WTC11 (cell line): ENCODE measurements around the gene MYCBP2. TPM values are rescaled to one million over a fixed set of nuclear protein-coding genes. Genes with fewer than 3 reads are reported as not detected.

Experiments used
- ATAC-seq: fragments of 200-7000 bp; cut with Tn5 transposase; 2 replicates; pipeline ENCODE4 v1.10.0; 2021; ENCODE audit warnings: mild to moderate bottlenecking, moderate library complexity
- CTCF ChIA-PET: fragments of 300-600 bp; sonication (Branson Sonifier 250); formaldehyde crosslinking; loops from one replicate; lab custom pipeline; 2021; ENCODE audit warnings: antibody characterized with exemption; lab: Charles Lee
- POLR2A ChIA-PET: fragments of 350-600 bp; sonication (Branson Sonifier 250); formaldehyde crosslinking; loops from one replicate; lab custom pipeline; 2021; ENCODE audit warnings: antibody characterized with exemption; lab: Charles Lee
- DNase-seq: peaks from one replicate; pipeline ENCODE4 v3.0.0; 2021; ENCODE audit warnings: low spot score
- H3K27ac Mint-ChIP-seq: 2 replicates; pipeline ENCODE4 v1.8.0; 2021; ENCODE audit warnings: mixed read lengths
- H3K27me3 Mint-ChIP-seq: 2 replicates; pipeline ENCODE4 v1.8.0; 2021; ENCODE audit warnings: low read depth, mild to moderate bottlenecking, moderate library complexity, mixed read lengths
- H3K36me3 Mint-ChIP-seq: 2 replicates; pipeline ENCODE4 v1.8.0; 2021; ENCODE audit warnings: mixed read lengths
- H3K4me1 Mint-ChIP-seq: 2 replicates; pipeline ENCODE4 v1.8.0; 2022; ENCODE audit warnings: mixed read lengths
- H3K4me3 Mint-ChIP-seq: 2 replicates; pipeline ENCODE4 v1.8.0; 2021; ENCODE audit warnings: mild to moderate bottlenecking, moderate library complexity, mixed read lengths
- H3K9me3 Mint-ChIP-seq: 2 replicates; pipeline ENCODE4 v1.8.0; 2021; ENCODE audit warnings: mixed read lengths
- AFF4 ChIP-seq: sonication (generic); formaldehyde crosslinking; IDR thresholded peaks from 2 replicates; pipeline ENCODE4 v1.8.1; 2023; ENCODE audit warnings: mild to moderate bottlenecking, missing genetic modification reagents, borderline replicate concordance
- CTCF ChIP-seq: fragments of 200-600 bp; IDR thresholded peaks from 2 replicates; pipeline ENCODE4 v1.8.0; 2022; ENCODE audit warnings: antibody characterized with exemption
- E2F1 ChIP-seq: sonication (generic); formaldehyde crosslinking; IDR thresholded peaks from 2 replicates; pipeline ENCODE4 v1.8.0; 2022; ENCODE audit warnings: mild to moderate bottlenecking, missing genetic modification reagents
- FOXK1 ChIP-seq: sonication (generic); formaldehyde crosslinking; IDR thresholded peaks from 2 replicates; pipeline ENCODE4 v1.8.0; 2022; ENCODE audit warnings: mild to moderate bottlenecking, moderate library complexity, missing genetic modification reagents
- GRHL2 ChIP-seq: fragments of 250-450 bp; sonication (Bioruptor Pico); IDR thresholded peaks from 2 replicates; pipeline ENCODE4 v1.8.0; 2022; ENCODE audit warnings: mild to moderate bottlenecking, moderate library complexity; ENCODE audit not compliant: insufficient replicate concordance, severe bottlenecking
- PRDM15 ChIP-seq: sonication (generic); formaldehyde crosslinking; IDR thresholded peaks from 2 replicates; pipeline ENCODE4 v1.8.0; 2022; ENCODE audit warnings: missing genetic modification reagents
- SMAD4 ChIP-seq: sonication (generic); formaldehyde crosslinking; IDR thresholded peaks from 2 replicates; pipeline ENCODE4 v1.8.0; 2022; ENCODE audit warnings: mild to moderate bottlenecking, missing genetic modification reagents
- USF1 ChIP-seq: sonication (generic); formaldehyde crosslinking; IDR thresholded peaks from 2 replicates; pipeline ENCODE4 v1.8.0; 2022; ENCODE audit warnings: mild to moderate bottlenecking, missing genetic modification reagents
- USF2 ChIP-seq: sonication (generic); formaldehyde crosslinking; IDR thresholded peaks from 2 replicates; pipeline ENCODE4 v1.8.1; 2023; ENCODE audit warnings: mild to moderate bottlenecking, missing genetic modification reagents, moderate library complexity
- ZMAT4 ChIP-seq: fragments of 250-450 bp; sonication (Bioruptor Pico); IDR thresholded peaks from 2 replicates; pipeline ENCODE4 v1.9.0; 2021; ENCODE audit warnings: mild to moderate bottlenecking
- ZNF138 ChIP-seq: sonication (generic); formaldehyde crosslinking; conservative IDR thresholded peaks from 2 replicates; pipeline ENCODE4 v1.8.1; 2022; ENCODE audit warnings: mild to moderate bottlenecking, moderate library complexity, missing genetic modification reagents
- ZNF263 ChIP-seq: sonication (generic); formaldehyde crosslinking; IDR thresholded peaks from 2 replicates; pipeline ENCODE4 v1.8.1; 2022; ENCODE audit warnings: low read depth, mild to moderate bottlenecking, moderate library complexity, missing genetic modification reagents
- ZNF281 ChIP-seq: sonication (generic); formaldehyde crosslinking; IDR thresholded peaks from 2 replicates; pipeline ENCODE4 v1.8.0; 2023; ENCODE audit warnings: mild to moderate bottlenecking, missing genetic modification reagents
- ZNF423 ChIP-seq: fragments of 250-450 bp; sonication (Bioruptor Pico); IDR thresholded peaks from 2 replicates; pipeline ENCODE4 v2.1.2; 2022; ENCODE audit warnings: mild to moderate bottlenecking, moderate library complexity
- ZNF512 ChIP-seq: sonication (generic); formaldehyde crosslinking; IDR thresholded peaks from 2 replicates; pipeline ENCODE4 v1.8.1; 2022; ENCODE audit warnings: missing genetic modification reagents, borderline replicate concordance
- total RNA-seq: library from RNA; stranded (reverse); gene quantifications from 3 replicates; pipeline ENCODE4 v1.2.3, GENCODE V29; 2021

The MYCBP2 gene
- total RNA-seq, 1 experiment from 2014 or later = 54.3 TPM

- TF ChIP-seq USF2 (CRISPR knock-in tag) (no peak), CTCF (no peak), ZNF263 (CRISPR knock-in tag) (no peak), PRDM15 (CRISPR knock-in tag) (no peak)
These were observed 64.7 kb downstream of the MYCBP2 start (continued) for GRCh38 chr13:77262198-77262597.

- no peak for ATAC-seq
- Mint-ChIP-seq H3K36me3 (peaks cover 4% of the 10 kb centered on the region), H3K27me3 (no peaks in the 10 kb centered on the region), H3K4me1 (no peaks in the 10 kb centered on the region), H3K9me3 (no peaks in the 10 kb centered on the region), H3K27ac (no peak overlapping the region), H3K4me3 (no peak overlapping the region)
- ChIA-PET CTCF (no interaction called here), POLR2A (no interaction called here)
- no peak for DNase-seq
- no peak for TF ChIP-seq ZNF423 (CRISPR knock-in tag)
- no peak for TF ChIP-seq E2F1 (CRISPR knock-in tag)
- no peak for TF ChIP-seq FOXK1 (CRISPR knock-in tag)
- TF ChIP-seq ZNF512 (CRISPR knock-in tag) = no peak
- TF ChIP-seq ZNF138 (CRISPR knock-in tag) = no peak
- TF ChIP-seq USF1 (CRISPR knock-in tag) = no peak
- no peak for TF ChIP-seq ZNF281
- no peak for TF ChIP-seq SMAD4
- no peak for TF ChIP-seq ZMAT4 (CRISPR knock-in tag)
- TF ChIP-seq AFF4 (CRISPR knock-in tag) = no peak
- no peak for TF ChIP-seq USF2 (CRISPR knock-in tag)
- TF ChIP-seq GRHL2 (CRISPR knock-in tag) = no peak
These were observed 75.9 kb downstream of the MYCBP2 start for GRCh38 chr13:77250975-77251374.
